Stimulated activated CD4-positive, alpha-beta T cell treated with anti-CD3 and anti-CD28 coated beads, Interleukin-2, amount 100 ng/mL, for 4 hours (primary cell): ENCODE measurements around the gene ARPIN.
"Not testable (repeated sequence)": the region's sequence is repeated elsewhere in the genome, so short reads cannot be mapped to it uniquely, and the experiment has no call there.

Experiments
- DNase-seq: peaks from one replicate; pipeline ENCODE4 v3.0.0-alpha.2; 2020; ENCODE audit warnings: low read depth

Gene ARPIN

GRCh38 chr15:89910891-89911626, 1.7 kb downstream of the ARPIN start:
- no peak for DNase-seq

GRCh38 chr15:89909611-89910010, 3.1 kb downstream of the ARPIN start:
- no peak for DNase-seq

- no peak for DNase-seq
These were observed 4.5 kb downstream of the ARPIN start for GRCh38 chr15:89908226-89908625.

GRCh38 chr15:89907289-89907688, 5.5 kb downstream of the ARPIN start:
- no peak for DNase-seq

GRCh38 chr15:89905846-89906378, 6.8 kb downstream of the ARPIN start:
- no peak for DNase-seq

GRCh38 chr15:89904519-89904918, 8.2 kb downstream of the ARPIN start:
- DNase-seq, result no peak

GRCh38 chr15:89903858-89904130, 9.0 kb downstream of the ARPIN start:
- no peak for DNase-seq

- no peak for DNase-seq
These were observed 9.5 kb downstream of the ARPIN start for GRCh38 chr15:89903015-89903857.

GRCh38 chr15:89900849-89901248, 11.9 kb downstream of the ARPIN start:
- no peak for DNase-seq

GRCh38 chr15:89899951-89900567, 12.7 kb downstream of the ARPIN start:
- DNase-seq, result no peak

GRCh38 chr15:89899295-89899945, 13.3 kb downstream of the ARPIN start:
- no peak for DNase-seq

- DNase-seq, result no peak
These were observed 14.0 kb downstream of the ARPIN start for GRCh38 chr15:89898614-89899294.

- no peak for DNase-seq
These were observed 14.6 kb downstream of the ARPIN start for GRCh38 chr15:89898146-89898545.

GRCh38 chr15:89893696-89894447, 18.9 kb downstream of the ARPIN start, which contains the start of gene AP3S2:
AP3S2 (minus strand) TSS chr15:89893994; CDS start chr15:89893949, 45 bp downstream.
- peak; percentile 82 for DNase-seq

- no peak for DNase-seq
These were observed 19.7 kb downstream of the ARPIN start for GRCh38 chr15:89893027-89893426.

GRCh38 chr15:89888214-89888804, 24.4 kb downstream of the ARPIN start:
- no peak for DNase-seq

- no peak for DNase-seq
These were observed 27.1 kb downstream of the ARPIN start for GRCh38 chr15:89885611-89886010.

- not testable (repeated sequence) for DNase-seq
These were observed 27.6 kb downstream of the ARPIN start for GRCh38 chr15:89885179-89885578.

GRCh38 chr15:89883518-89883917, 29.2 kb downstream of the ARPIN start:
- DNase-seq, result no peak

- DNase-seq, result no peak
These were observed 32.0 kb downstream of the ARPIN start for GRCh38 chr15:89880727-89881126.
